Superior temporal gyrus (tissue), 1 donor: ENCODE results near the gene ODAD3.
"Not testable (repeated sequence)": the region's sequence is repeated elsewhere in the genome, so short reads cannot be mapped to it uniquely, and the experiment has no call there.

ENCODE experiments used
- DNase-seq: peaks from one replicate; pipeline ENCODE4 v3.0.0-alpha.2; 2016; ENCODE audit errors: extremely low spot score

ODAD3 gene

GRCh38 chr19:11460207-11460606 lies 25.3 kb upstream of the ODAD3 start:
- DNase-seq: no peak

- not testable (repeated sequence) for DNase-seq
Observed at GRCh38 chr19:11458912-11459311, 24.0 kb upstream of the ODAD3 start.

- no peak for DNase-seq
Observed at GRCh38 chr19:11458236-11458900, 23.4 kb upstream of the ODAD3 start.

- DNase-seq: no peak
Observed at GRCh38 chr19:11457831-11458230, 22.9 kb upstream of the ODAD3 start.

- DNase-seq: peak; percentile 86
Observed at GRCh38 chr19:11457115-11457514, 22.2 kb upstream of the ODAD3 start.

GRCh38 chr19:11456659-11457058 lies 21.7 kb upstream of the ODAD3 start:
- DNase-seq: no peak

GRCh38 chr19:11455233-11455554 lies 20.3 kb upstream of the ODAD3 start:
- not testable (repeated sequence) for DNase-seq

GRCh38 chr19:11453468-11454341 lies 18.8 kb upstream of the ODAD3 start:
- DNase-seq: peak; percentile 11

- peak; percentile 35 for DNase-seq
Observed at GRCh38 chr19:11452620-11453310, 17.8 kb upstream of the ODAD3 start.

- DNase-seq: no peak
Observed at GRCh38 chr19:11451871-11452619, 17.1 kb upstream of the ODAD3 start.

GRCh38 chr19:11451327-11451870 lies 16.5 kb upstream of the ODAD3 start:
- DNase-seq: no peak

- no peak for DNase-seq
Observed at GRCh38 chr19:11450570-11451326, 15.8 kb upstream of the ODAD3 start.

GRCh38 chr19:11448923-11449554 lies 14.1 kb upstream of the ODAD3 start:
- DNase-seq: no peak

- DNase-seq: no peak
Observed at GRCh38 chr19:11448410-11448809, 13.5 kb upstream of the ODAD3 start.

GRCh38 chr19:11447347-11448262 lies 12.7 kb upstream of the ODAD3 start:
- DNase-seq: peak; percentile 8

- DNase-seq: peak; percentile 92
Observed at GRCh38 chr19:11446652-11447301, 11.9 kb upstream of the ODAD3 start.

- no peak for DNase-seq
Observed at GRCh38 chr19:11446271-11446651, 11.3 kb upstream of the ODAD3 start.

- no peak for DNase-seq
Observed at GRCh38 chr19:11445141-11445540, 10.2 kb upstream of the ODAD3 start.

- no peak for DNase-seq
Observed at GRCh38 chr19:11444059-11444458, 9.1 kb upstream of the ODAD3 start.
